GM12878 (cell line): ENCODE measurements around the gene NECTIN1. TPM values are rescaled to one million over a fixed set of nuclear protein-coding genes. Genes with fewer than 3 reads are reported as not detected.

Experiments used
- ATAC-seq: fragments of 200-7000 bp; cut with Tn5 transposase; 3 replicates; pipeline ENCODE4 v1.9.1; 2020; ENCODE audit warnings: mild to moderate bottlenecking, moderate library complexity
- BruUV-seq: library from RNA; stranded (reverse); fragments of 400-500 nt; replicated peaks from 2 replicates; lab custom pipeline; 2021; lab: Mats Ljungman, UMichigan
- CTCF ChIA-PET: fragments of 300-600 bp; sonication (Branson Sonifier 250); formaldehyde crosslinking; extraction: SDS; loops from one replicate; lab custom pipeline; 2021; ENCODE audit warnings: inconsistent platforms; lab: Yijun Ruan, JAX
- POLR2A ChIA-PET: fragments of 350-600 bp; formaldehyde crosslinking; extraction: SDS; loops from one replicate; lab custom pipeline; 2021; ENCODE audit warnings: inconsistent platforms; lab: Charles Lee
- RAD21 ChIA-PET: fragments of 300-600 bp; sonication (Branson Sonifier 250); formaldehyde crosslinking; loops from one replicate; lab custom pipeline; 2023; ENCODE audit warnings: antibody characterized with exemption; ENCODE audit not compliant: unreplicated experiment; lab: Charles Lee
- SMC1A ChIA-PET: fragments of 300-600 bp; sonication (Branson Sonifier 250); formaldehyde crosslinking; loops from one replicate; lab custom pipeline; 2023; ENCODE audit not compliant: unreplicated experiment, uncharacterized antibody; lab: Charles Lee
- DNase-seq: peaks from one replicate; pipeline ENCODE4 v3.0.0-alpha.2; 2011; ENCODE audit warnings: low read depth, low spot score
- FAIRE-seq: peaks from 3 replicates; lab custom pipeline; 2011; peaks lifted over from hg19 to GRCh38; lab: Jason Lieb, UNC
- H2AFZ ChIP-seq: 2 replicates; pipeline ENCODE4 v1.6.0; 2011; ENCODE audit warnings: low read depth, low read length, control low read depth; ENCODE audit not compliant: control insufficient read depth
- H3K27ac ChIP-seq: 2 replicates; pipeline ENCODE4 v1.5.1; 2011; ENCODE audit warnings: control low read depth; ENCODE audit not compliant: control insufficient read depth, insufficient read depth
- H3K27me3 ChIP-seq, 2 experiments: replicated peaks in 1 of 2; 2 replicates each; pipeline versions ENCODE4 v1.6.0 to v1.6.1; 2011; ENCODE audit warnings: low read length in 1 of 2; ENCODE audit not compliant: control insufficient read depth in 2 of 2, insufficient read depth in 2 of 2
- H3K36me3 ChIP-seq, 2 experiments: 2 replicates each; pipeline ENCODE4 v1.5.1; 2011; ENCODE audit warnings: low read length in 1 of 2; ENCODE audit not compliant: control insufficient read depth in 2 of 2, insufficient read depth in 2 of 2
- H3K4me1 ChIP-seq: 2 replicates; pipeline ENCODE4 v1.6.1; 2011; ENCODE audit warnings: mild to moderate bottlenecking, low read length, moderate library complexity, mixed read lengths; ENCODE audit not compliant: control insufficient read depth, insufficient read depth
- H3K4me2 ChIP-seq: 2 replicates; pipeline ENCODE4 v1.6.0; 2011; ENCODE audit warnings: control low read depth; ENCODE audit not compliant: control insufficient read depth, insufficient read depth
- H3K4me3 ChIP-seq: fragments of 200-600 bp; sonication (generic); 2 replicates; pipeline ENCODE4 v1.5.1; 2016
- H3K79me2 ChIP-seq: 2 replicates; pipeline ENCODE4 v1.6.0; 2011; ENCODE audit warnings: low read length; ENCODE audit not compliant: control insufficient read depth, insufficient read depth
- H3K9ac ChIP-seq: 2 replicates; pipeline ENCODE4 v1.8.0; 2011; ENCODE audit warnings: low read length, control low read depth, mixed read lengths; ENCODE audit not compliant: control insufficient read depth, insufficient read depth
- H3K9me3 ChIP-seq: replicated peaks from 3 replicates; pipeline ENCODE4 v1.5.1; 2011; ENCODE audit warnings: mild to moderate bottlenecking, low read length; ENCODE audit not compliant: control insufficient read depth, insufficient read depth
- H4K20me1 ChIP-seq: 2 replicates; pipeline ENCODE4 v1.6.0; 2011; ENCODE audit not compliant: control insufficient read depth, insufficient read depth
- ATF2 ChIP-seq: IDR thresholded peaks from 2 replicates; pipeline ENCODE4 v1.6.1; 2012; ENCODE audit warnings: low read length, inconsistent platforms
- DPF2 ChIP-seq: fragments of 450-650 bp; IDR thresholded peaks from 2 replicates; pipeline ENCODE4 v1.6.1; 2017; ENCODE audit warnings: mild to moderate bottlenecking
- MYC ChIP-seq: IDR thresholded peaks from 2 replicates; pipeline ENCODE4 v1.6.1; 2011; ENCODE audit warnings: mild to moderate bottlenecking, low read length, moderate library complexity, inconsistent platforms; ENCODE audit not compliant: insufficient read depth, insufficient replicate concordance, insufficient read length, severe bottlenecking
- NR2C2 ChIP-seq: IDR thresholded peaks from 2 replicates; pipeline ENCODE4 v1.6.1; 2011; ENCODE audit warnings: borderline replicate concordance, low read depth; ENCODE audit not compliant: control insufficient read depth, insufficient read length
- NRF1 ChIP-seq: conservative IDR thresholded peaks from 2 replicates; pipeline ENCODE4 v1.6.1; 2011; ENCODE audit warnings: mild to moderate bottlenecking, low read depth, low read length, improper control_type of control experiment
- PAX8 ChIP-seq: fragments of 450-650 bp; IDR thresholded peaks from 2 replicates; pipeline ENCODE4 v1.6.1; 2017; ENCODE audit warnings: mild to moderate bottlenecking, moderate library complexity
- PBX3 ChIP-seq: IDR thresholded peaks from 2 replicates; pipeline ENCODE4 v1.6.1; 2011; ENCODE audit warnings: mild to moderate bottlenecking, low read depth, low read length, moderate library complexity; ENCODE audit not compliant: insufficient replicate concordance
- POLR2A ChIP-seq: IDR thresholded peaks from 2 replicates; pipeline ENCODE4 v1.6.1; 2011; ENCODE audit warnings: low read depth, mild to moderate bottlenecking, low read length
- RBBP5 ChIP-seq: fragments of 200-600 bp; sonication (generic); conservative IDR thresholded peaks from 2 replicates; pipeline ENCODE4 v1.6.1; 2016
- RELB ChIP-seq: fragments of 450-650 bp; IDR thresholded peaks from 2 replicates; pipeline ENCODE4 v1.6.1; 2017; ENCODE audit warnings: low read depth, mild to moderate bottlenecking, moderate library complexity
- RUNX3 ChIP-seq: IDR thresholded peaks from 2 replicates; pipeline ENCODE4 v1.6.1; 2012; ENCODE audit warnings: low read length, inconsistent platforms
- SMARCA5 ChIP-seq: fragments of 450-650 bp; IDR thresholded peaks from 2 replicates; pipeline ENCODE4 v1.6.1; 2017; ENCODE audit warnings: mild to moderate bottlenecking
- WRNIP1 ChIP-seq: IDR thresholded peaks from 2 replicates; pipeline ENCODE4 v1.6.1; 2011; ENCODE audit warnings: low read depth, low read length, improper control_type of control experiment, borderline replicate concordance
- ZBTB33 ChIP-seq: fragments of 450-650 bp; IDR thresholded peaks from 2 replicates; pipeline ENCODE4 v1.6.1; 2017; ENCODE audit warnings: mild to moderate bottlenecking
- ZNF207 ChIP-seq: fragments of 450-650 bp; IDR thresholded peaks from 2 replicates; pipeline ENCODE4 v1.6.1; 2014; ENCODE audit warnings: antibody characterized with exemption, mild to moderate bottlenecking, borderline replicate concordance
- WGBS: methylation state at CpG from one replicate; pipeline ENCODE4 v1.1.6; 2016; ENCODE audit warnings: low lambda C conversion rate; ENCODE audit not compliant: insufficient replicate concordance, insufficient coverage; ENCODE audit errors: missing lambda C conversion rate; 5-methylcytosine and 5-hydroxymethylcytosine counted together
- in situ Hi-C: fragments of 300-500 bp; cut with MboI; formaldehyde crosslinking; loops from 9 replicates; pipeline ENCODE4 v1.14.3; 2018; ENCODE audit warnings: mixed read lengths
- intact Hi-C: fragments of 100-400 bp; cut with micrococcal nuclease; formaldehyde crosslinking; loops from one replicate; pipeline ENCODE4 v1.14.2; 2022; ENCODE audit not compliant: unreplicated experiment
- polyA plus RNA-seq, 11 experiments: library from polyadenylated mRNA; depleted of rRNA in 4 of 11; unstranded in 6 of 11; stranded (reverse) in 5 of 11; fragments of >200 nt; fragmentation: Nextera tagmentation in 4 of 11; fragmentation: Illumina TruSeq in 1 of 11; extraction: Ambion mirVana in 4 of 11; extraction: Trizol in 1 of 11; gene quantifications; 1 replicate in 1 of 11; 2 replicates in 10 of 11; pipeline versions ENCODE4 v1.2.1 to v1.2.3, GENCODE V29; 2011 to 2016; ENCODE audit warnings: inconsistent platforms in 2 of 11, missing spikeins in 2 of 11, low read depth in 1 of 11
- total RNA-seq, 4 experiments: library from RNA; depleted of rRNA in 3 of 4; stranded (reverse); fragments of >200 nt in 3 of 4; fragmentation: Illumina TruSeq in 1 of 4; extraction: Trizol in 1 of 4; gene quantifications; 2 replicates each; pipeline versions ENCODE4 v1.2.1 to v1.2.3, GENCODE V29; 2013 to 2021

Gene NECTIN1
- total and polyA plus RNA-seq, 10 of the 15 experiments (the other 5 are each of a cell fraction or from before 2014, with no cell fraction given): 0.97 to 9.2 (median 2.3) TPM

- TF ChIP-seq ZBTB33 (no peak), SMARCA5 (no peak), POLR2A (no peak), PAX8 (no peak), NR2C2 (no peak), PBX3 (no peak)
Observed at GRCh38 chr11:119647254-119647653, 81.7 kb downstream of the NECTIN1 start (continued).

GRCh38 chr11:119645018-119645417, 84.0 kb downstream of the NECTIN1 start:
- ChIA-PET SMC1A (no interaction called here), CTCF (interaction anchor here (0.5 to 3.2 kb wide), 5 partner anchors 12 to 481 kb away, joined by 3 to 12 read pairs (median 3); partner anchors contain the start of gene NECTIN1), RAD21 (no interaction called here), POLR2A (no interaction called here)
- Histone ChIP-seq H3K9ac (no peak overlapping the region), H3K4me3 (no peak overlapping the region), H4K20me1 (no peaks in the 10 kb centered on the region), H3K4me1 (no peaks in the 10 kb centered on the region), H3K27ac (no peak overlapping the region), H3K4me2 (no peak overlapping the region), H2AFZ (no peak overlapping the region), H3K36me3 (no peaks in the 10 kb centered on the region), H3K9me3 (no peaks in the 10 kb centered on the region), H3K27me3 (peaks cover 3% of the 10 kb centered on the region in 2 experiments; a peak in 3 of 4 replicates), H3K79me2 (no peaks in the 10 kb centered on the region)
- FAIRE-seq: no peak
- in situ Hi-C loops: no loop called here
- no TSS peak for BruUV-seq
- intact Hi-C loops: no loop called here
- no peak for DNase-seq
- ATAC-seq: no peak
- 4% methylated on average over 5 of the region's 5 CpGs for WGBS
- TF ChIP-seq MYC (no peak), RBBP5 (no peak), ATF2 (no peak), DPF2 (no peak), RELB (no peak), NRF1 (no peak), ZNF207 (no peak), WRNIP1 (no peak), RUNX3 (no peak)
